Measurements from ENCODE around the gene PDE4D. TPM values are rescaled to one million over a fixed set of nuclear protein-coding genes. Genes with fewer than 3 reads are reported as not detected.

PDE4D gene
- total RNA-seq, 1 experiment from 2014 or later = 33.9 TPM

GRCh38 chr5:59656351-59657254 is 236.9 kb downstream of the PDE4D start:
- no peak for DNase-seq (ENCODE audit: low read depth)

- DNase-seq (ENCODE audit: low read depth) = no peak
Observed at GRCh38 chr5:59655693-59656309, 237.7 kb downstream of the PDE4D start.

GRCh38 chr5:59654691-59655090 is 238.8 kb downstream of the PDE4D start:
- DNase-seq (ENCODE audit: low read depth) = no peak

GRCh38 chr5:59652449-59652848 is 241.1 kb downstream of the PDE4D start:
- no peak for DNase-seq (ENCODE audit: low read depth)

- no peak for DNase-seq (ENCODE audit: low read depth)
Observed at GRCh38 chr5:59648949-59649921, 244.3 kb downstream of the PDE4D start.

- DNase-seq (ENCODE audit: low read depth) = no peak
Observed at GRCh38 chr5:59648038-59648831, 245.3 kb downstream of the PDE4D start.

GRCh38 chr5:59645380-59645779 is 248.1 kb downstream of the PDE4D start:
- DNase-seq (ENCODE audit: low read depth) = no peak

- peak; percentile 23 for DNase-seq (ENCODE audit: low read depth)
Observed at GRCh38 chr5:59640411-59640810, 253.1 kb downstream of the PDE4D start.

GRCh38 chr5:59637884-59638580 is 255.5 kb downstream of the PDE4D start:
- DNase-seq (ENCODE audit: low read depth) = peak; percentile 67

GRCh38 chr5:59629561-59629960 is 264.0 kb downstream of the PDE4D start:
- no peak for DNase-seq (ENCODE audit: low read depth)

- no peak for DNase-seq (ENCODE audit: low read depth)
Observed at GRCh38 chr5:59628062-59628828, 265.3 kb downstream of the PDE4D start.

- DNase-seq (ENCODE audit: low read depth) = no peak
Observed at GRCh38 chr5:59624898-59625297, 268.6 kb downstream of the PDE4D start.

- DNase-seq (ENCODE audit: low read depth) = no peak
Observed at GRCh38 chr5:59622848-59623247, 270.7 kb downstream of the PDE4D start.

- DNase-seq (ENCODE audit: low read depth) = peak; percentile 36
Observed at GRCh38 chr5:59621477-59621876, 272.0 kb downstream of the PDE4D start.

GRCh38 chr5:59620535-59621212 is 272.9 kb downstream of the PDE4D start:
- DNase-seq (ENCODE audit: low read depth) = peak; percentile 80

- no peak for DNase-seq (ENCODE audit: low read depth)
Observed at GRCh38 chr5:59618644-59619043, 274.9 kb downstream of the PDE4D start.

- no peak for DNase-seq (ENCODE audit: low read depth)
Observed at GRCh38 chr5:59617186-59617771, 276.2 kb downstream of the PDE4D start.

- no peak for DNase-seq (ENCODE audit: low read depth)
Observed at GRCh38 chr5:59616413-59616812, 277.1 kb downstream of the PDE4D start.

GRCh38 chr5:59615272-59615671 is 278.3 kb downstream of the PDE4D start:
- peak; percentile 63 for DNase-seq (ENCODE audit: low read depth)

Measured in LHCN-M2 (cell line).